SK-N-SH (cell line): ENCODE data around the gene ZNF470. TPM values are rescaled to one million over a fixed set of nuclear protein-coding genes. Genes with fewer than 3 reads are reported as not detected.

Experiments used
- CTCF ChIA-PET: fragments of 300-600, 350-600 bp; formaldehyde crosslinking; extraction: SDS; loops from one replicate; lab custom pipeline; 2021; lab: Yijun Ruan, JAX
- POLR2A ChIA-PET: fragments of 350-600 bp; sonication (Branson Sonifier 250); formaldehyde crosslinking; extraction: SDS; loops from one replicate; lab custom pipeline; 2020; ENCODE audit warnings: antibody characterized with exemption, inconsistent platforms; lab: Yijun Ruan, JAX
- DNase-seq: peaks from one replicate; pipeline ENCODE4 v3.0.0; 2012
- H2AFZ ChIP-seq: fragments of 200-600 bp; sonication (generic); 2 replicates; pipeline ENCODE4 v1.8.1; 2016; ENCODE audit warnings: antibody characterized with exemption, mild to moderate bottlenecking, low read depth
- H3F3A ChIP-seq: fragments of 200-600 bp; sonication (generic); replicated peaks from 2 replicates; pipeline ENCODE3; 2016; ENCODE audit warnings: antibody characterized with exemption, mild to moderate bottlenecking; ENCODE audit not compliant: insufficient read depth
- H3K27ac ChIP-seq, 2 experiments: fragments of 200-500 bp in 1 of 2; fragments of 200-600 bp in 1 of 2; sonication (Bioruptor generic) in 1 of 2; sonication (generic), shearing (Covaris generic) in 1 of 2; 2 replicates each; pipeline versions ENCODE4 v1.5.1 to v1.6.1; 2014 to 2016; ENCODE audit warnings: low read depth in 2 of 2, inconsistent platforms in 1 of 2, low read length in 1 of 2, mild to moderate bottlenecking in 1 of 2, mixed read lengths in 1 of 2
- H3K27me3 ChIP-seq: fragments of 200-600 bp; sonication (generic), shearing (Covaris generic); 2 replicates; pipeline ENCODE4 v1.6.1; 2016; ENCODE audit warnings: mixed run types; ENCODE audit not compliant: insufficient read depth
- H3K36me3 ChIP-seq, 2 experiments: fragments of 200-500 bp in 1 of 2; fragments of 200-600 bp in 1 of 2; sonication (Bioruptor generic) in 1 of 2; sonication (generic) in 1 of 2; replicated peaks in 1 of 2; 2 replicates each; pipeline versions ENCODE3 to v1.5.1; 2014 to 2016; ENCODE audit warnings: low read length in 1 of 2, mild to moderate bottlenecking in 1 of 2; ENCODE audit not compliant: insufficient read depth in 2 of 2, control insufficient read depth in 1 of 2
- H3K4me1 ChIP-seq, 2 experiments: fragments of 200-500 bp in 1 of 2; fragments of 200-600 bp in 1 of 2; sonication (Bioruptor generic) in 1 of 2; sonication (generic), shearing (Covaris generic) in 1 of 2; 2 replicates each; pipeline versions ENCODE4 v1.5.1 to v1.6.1; 2014 to 2016; ENCODE audit warnings: low read depth in 1 of 2, low read length in 1 of 2, mixed run types in 1 of 2; ENCODE audit not compliant: insufficient read depth in 2 of 2, control insufficient read depth in 1 of 2
- H3K4me2 ChIP-seq: fragments of 200-600 bp; sonication (generic), shearing (Covaris generic); 2 replicates; pipeline ENCODE4 v1.6.1; 2017; ENCODE audit warnings: mixed run types
- H3K4me3 ChIP-seq, 2 experiments: fragments of 200-500 bp in 1 of 2; fragments of 200-600 bp in 1 of 2; sonication (Bioruptor generic) in 1 of 2; sonication (generic), shearing (Covaris generic) in 1 of 2; 2 replicates each; pipeline versions ENCODE4 v1.5.1 to v1.8.1; 2014 to 2016; ENCODE audit warnings: low read depth in 2 of 2, inconsistent platforms in 1 of 2, low read length in 1 of 2, mild to moderate bottlenecking in 1 of 2, mixed read lengths in 1 of 2, moderate library complexity in 1 of 2
- H3K79me2 ChIP-seq: fragments of 200-600 bp; sonication (generic); 2 replicates; pipeline ENCODE4 v1.8.1; 2017; ENCODE audit warnings: mild to moderate bottlenecking; ENCODE audit not compliant: insufficient read depth
- H3K9ac ChIP-seq: fragments of 200-600 bp; sonication (generic); 2 replicates; pipeline ENCODE4 v1.6.1; 2017; ENCODE audit warnings: mixed run types
- H3K9me2 ChIP-seq: fragments of 200-600 bp; sonication (generic); 2 replicates; pipeline ENCODE4 v1.6.1; 2017; ENCODE audit warnings: mixed run types
- H3K9me3 ChIP-seq: fragments of 200-600 bp; sonication (generic); 2 replicates; pipeline ENCODE4 v1.6.1; 2017; ENCODE audit warnings: mixed run types, mild to moderate bottlenecking, moderate library complexity
- H4K20me1 ChIP-seq: fragments of 200-600 bp; sonication (generic); 2 replicates; pipeline ENCODE4 v1.6.1; 2017; ENCODE audit warnings: mild to moderate bottlenecking, mixed run types; ENCODE audit not compliant: insufficient read depth
- CHD2 ChIP-seq: fragments of 150-350 bp; IDR thresholded peaks from 2 replicates; pipeline ENCODE4 v1.6.1; 2018; ENCODE audit warnings: low read length; ENCODE audit not compliant: partially characterized antibody
- EP300 ChIP-seq, 2 experiments: IDR thresholded peaks; 2 replicates each; pipeline versions ENCODE4 v1.4.0 to v1.6.1; 2012; ENCODE audit warnings: borderline replicate concordance in 1 of 2, low read depth in 1 of 2, low read length in 1 of 2
- EZH2phosphoT487 ChIP-seq: fragments of 200-600 bp; sonication (generic); IDR thresholded peaks from 2 replicates; pipeline ENCODE4 v1.6.1; 2017; ENCODE audit warnings: low read depth, mixed run types, mild to moderate bottlenecking, antibody characterized with exemption, moderate library complexity, borderline replicate concordance
- FOSL2 ChIP-seq: IDR thresholded peaks from 2 replicates; pipeline ENCODE4 v1.4.0; 2012; ENCODE audit warnings: low read depth, mild to moderate bottlenecking, moderate library complexity, borderline replicate concordance
- FOXJ3 ChIP-seq: sonication (generic); formaldehyde crosslinking; IDR thresholded peaks from 2 replicates; pipeline ENCODE4 v1.5.1; 2020; ENCODE audit warnings: mild to moderate bottlenecking, missing genetic modification reagents
- FOXM1 ChIP-seq: IDR thresholded peaks from 2 replicates; pipeline ENCODE4 v1.4.0; 2012; ENCODE audit warnings: low read depth, mild to moderate bottlenecking
- GABPA ChIP-seq: IDR thresholded peaks from 2 replicates; pipeline ENCODE4 v1.4.0; 2012; ENCODE audit warnings: low read depth, mild to moderate bottlenecking
- GATA2 ChIP-seq: sonication (generic); formaldehyde crosslinking; IDR thresholded peaks from 2 replicates; pipeline ENCODE4 v1.5.0; 2020; ENCODE audit warnings: mild to moderate bottlenecking, missing genetic modification reagents
- IRF3 ChIP-seq: fragments of 150-350 bp; IDR thresholded peaks from 2 replicates; pipeline ENCODE4 v1.6.1; 2016; ENCODE audit warnings: mild to moderate bottlenecking, low read depth, low read length
- MEF2A ChIP-seq: IDR thresholded peaks from 2 replicates; pipeline ENCODE4 v1.4.0; 2012; ENCODE audit warnings: low read depth, borderline replicate concordance
- NFIC ChIP-seq: IDR thresholded peaks from 2 replicates; pipeline ENCODE4 v1.4.0; 2012; ENCODE audit warnings: borderline replicate concordance
- NRF1 ChIP-seq: IDR thresholded peaks from 2 replicates; pipeline ENCODE4 v1.6.1; 2012; ENCODE audit warnings: low read depth, mild to moderate bottlenecking, low read length
- PBX3 ChIP-seq: IDR thresholded peaks from 2 replicates; pipeline ENCODE4; 2012
- RAD21 ChIP-seq: IDR thresholded peaks from 2 replicates; pipeline ENCODE4 v1.6.1; 2012; ENCODE audit warnings: mild to moderate bottlenecking, low read length
- RXRA ChIP-seq: IDR thresholded peaks from 2 replicates; pipeline ENCODE4 v1.4.0; 2012; ENCODE audit warnings: low read depth, mild to moderate bottlenecking, borderline replicate concordance
- SIN3A ChIP-seq: IDR thresholded peaks from 2 replicates; pipeline ENCODE4 v1.6.1; 2012; ENCODE audit warnings: low read depth, mild to moderate bottlenecking, low read length, moderate library complexity, borderline replicate concordance
- TAF1 ChIP-seq: IDR thresholded peaks from 2 replicates; pipeline ENCODE4 v1.6.1; 2012; ENCODE audit warnings: low read depth, mild to moderate bottlenecking, low read length, moderate library complexity, borderline replicate concordance
- TEAD4 ChIP-seq: IDR thresholded peaks from 2 replicates; pipeline ENCODE4 v1.4.0; 2012; ENCODE audit warnings: mild to moderate bottlenecking, borderline replicate concordance; ENCODE audit not compliant: insufficient read depth
- USF1 ChIP-seq: IDR thresholded peaks from 2 replicates; pipeline ENCODE4 v1.4.0; 2012; ENCODE audit warnings: low read depth, borderline replicate concordance
- YY1 ChIP-seq: IDR thresholded peaks from 2 replicates; pipeline ENCODE4 v1.4.0; 2012; ENCODE audit warnings: low read depth, mild to moderate bottlenecking
- ZBTB33 ChIP-seq: IDR thresholded peaks from 2 replicates; pipeline ENCODE4 v1.4.0; 2012; ENCODE audit warnings: low read depth, borderline replicate concordance
- WGBS: methylation state at CpG from one replicate; pipeline ENCODE4 v1.1.6; 2017; ENCODE audit warnings: low lambda C conversion rate; 5-methylcytosine and 5-hydroxymethylcytosine counted together
- polyA plus RNA-seq, 3 experiments: library from polyadenylated mRNA; depleted of rRNA; stranded (reverse); fragments of >200 nt; gene quantifications; 2 replicates each; pipeline ENCODE4 v1.2.3, GENCODE V29; 2012

Gene ZNF470
- polyA plus RNA-seq, 1 of the 3 experiments (the other 2 are of a cell fraction): 2.5 TPM

DNA sequence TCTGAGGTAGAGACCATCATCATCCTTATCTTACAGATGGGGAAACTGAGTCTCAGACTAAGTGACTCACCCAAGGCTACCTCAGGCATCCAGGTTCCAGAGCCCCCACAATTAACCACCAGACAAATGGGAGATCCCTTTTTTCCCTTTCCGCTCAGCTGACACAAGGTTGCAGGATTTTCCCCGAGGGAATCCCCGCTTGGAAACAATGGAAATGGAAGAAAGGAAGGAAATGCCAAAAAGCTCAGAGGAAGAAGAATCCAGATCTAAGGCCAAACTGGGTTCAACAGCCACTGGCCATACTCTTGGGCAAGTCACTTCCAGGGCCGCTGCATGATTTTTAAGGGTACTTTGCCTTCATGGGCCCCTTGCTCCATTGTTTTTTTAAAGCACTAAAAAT lies 29.4 kb downstream of the ZNF470 start (continued):
- no peak for TF ChIP-seq SIN3A
- no peak for TF ChIP-seq GABPA

- TF ChIP-seq NFIC: no peak
- no peak for TF ChIP-seq FOXJ3 (CRISPR knock-in tag)
- no peak for TF ChIP-seq RXRA
- no peak for TF ChIP-seq SIN3A
- no peak for TF ChIP-seq NRF1
- no peak for TF ChIP-seq ZBTB33
- no peak for TF ChIP-seq MEF2A
- TF ChIP-seq FOXM1: no peak
- no peak for TF ChIP-seq FOSL2
- TF ChIP-seq GATA2: no peak
- no peak for TF ChIP-seq CHD2
- TF ChIP-seq RAD21: no peak
- TF ChIP-seq IRF3: no peak
- no peak for TF ChIP-seq TAF1
- no peak for TF ChIP-seq TEAD4
- TF ChIP-seq YY1: no peak
- TF ChIP-seq EZH2phosphoT487: no peak
- no peak for TF ChIP-seq USF1
- TF ChIP-seq EP300 (IDR thresholded peaks at IDR 0.05; ENCODE audit: borderline replicate concordance in 1 of 2, low read depth in 1 of 2, low read length in 1 of 2): no peak
- no peak for TF ChIP-seq PBX3
- TF ChIP-seq, all 33 proteins: peak for 0
Observed at GRCh38 chr19:56597696-56598095, 30.4 kb downstream of the ZNF470 start.

More at GRCh38 chr19:56597696-56598095, 30.4 kb downstream of the ZNF470 start:
- Histone ChIP-seq H3K4me3 (no peak overlapping the region; a peak in 1 of 4 replicates), H3K4me1 (peaks cover 0 to 5% of the 10 kb centered on the region in 2 experiments; a peak in 1 of 4 replicates), H3F3A (no peaks in the 10 kb centered on the region), H2AFZ (no peak overlapping the region), H3K27ac (no peak overlapping the region), H3K9me3 (peaks cover 10% of the 10 kb centered on the region; the same call in 1 of the 2 replicates), H3K9me2 (no peaks in the 10 kb centered on the region), H3K79me2 (peaks cover 71% of the 10 kb centered on the region), H3K36me3 (peaks cover 21 to 41% of the 10 kb centered on the region in 2 experiments), H3K27me3 (no peaks in the 10 kb centered on the region), H4K20me1 (no peaks in the 10 kb centered on the region), H3K9ac (no peak overlapping the region), H3K4me2 (no peak overlapping the region)
- ChIA-PET CTCF (no interaction called here), POLR2A (no interaction called here)
- 91% methylated on average over 4 of the region's 4 CpGs for whole genome bisulfite sequencing
- DNase-seq: no peak
